Loucy (cell line): ENCODE data around the gene ADCY5.

ENCODE experiments used
- EZH2phosphoT487 ChIP-seq: fragments of 200-600 bp; IDR thresholded peaks from 2 replicates; pipeline ENCODE4 v1.6.1; 2018; ENCODE audit warnings: antibody characterized with exemption, mild to moderate bottlenecking, moderate library complexity, borderline replicate concordance
- TF ChIP-seq, protein P1 (sequence below): fragments of 200-600 bp; sonication (generic); conservative IDR thresholded peaks from 2 replicates; pipeline ENCODE4 v1.5.1; 2014; ENCODE audit warnings: mild to moderate bottlenecking, antibody characterized with exemption, low read length

DNA sequence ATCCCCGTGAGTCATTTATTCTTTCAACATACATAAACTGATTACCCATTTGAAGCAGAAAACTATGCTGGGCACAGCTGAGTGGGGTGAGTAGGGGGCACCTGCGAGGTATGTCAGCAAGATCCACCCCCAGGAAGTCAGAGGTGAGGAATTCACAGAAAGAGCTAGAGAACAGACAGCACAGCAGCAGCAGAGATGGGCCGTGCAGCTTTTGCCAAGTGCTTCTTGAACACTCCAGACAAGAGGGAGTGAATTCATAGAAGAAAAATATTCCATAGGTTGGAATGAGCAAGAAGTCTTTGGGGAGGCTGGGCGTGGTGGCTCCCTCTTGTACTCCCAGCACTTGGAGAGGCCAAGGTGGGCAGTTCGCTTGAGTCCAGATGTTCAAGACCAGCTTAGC is 9.4 kb upstream of the ADCY5 start:
- TF ChIP-seq, protein P1, sequence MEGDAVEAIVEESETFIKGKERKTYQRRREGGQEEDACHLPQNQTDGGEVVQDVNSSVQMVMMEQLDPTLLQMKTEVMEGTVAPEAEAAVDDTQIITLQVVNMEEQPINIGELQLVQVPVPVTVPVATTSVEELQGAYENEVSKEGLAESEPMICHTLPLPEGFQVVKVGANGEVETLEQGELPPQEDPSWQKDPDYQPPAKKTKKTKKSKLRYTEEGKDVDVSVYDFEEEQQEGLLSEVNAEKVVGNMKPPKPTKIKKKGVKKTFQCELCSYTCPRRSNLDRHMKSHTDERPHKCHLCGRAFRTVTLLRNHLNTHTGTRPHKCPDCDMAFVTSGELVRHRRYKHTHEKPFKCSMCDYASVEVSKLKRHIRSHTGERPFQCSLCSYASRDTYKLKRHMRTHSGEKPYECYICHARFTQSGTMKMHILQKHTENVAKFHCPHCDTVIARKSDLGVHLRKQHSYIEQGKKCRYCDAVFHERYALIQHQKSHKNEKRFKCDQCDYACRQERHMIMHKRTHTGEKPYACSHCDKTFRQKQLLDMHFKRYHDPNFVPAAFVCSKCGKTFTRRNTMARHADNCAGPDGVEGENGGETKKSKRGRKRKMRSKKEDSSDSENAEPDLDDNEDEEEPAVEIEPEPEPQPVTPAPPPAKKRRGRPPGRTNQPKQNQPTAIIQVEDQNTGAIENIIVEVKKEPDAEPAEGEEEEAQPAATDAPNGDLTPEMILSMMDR = no peak
- TF ChIP-seq EZH2phosphoT487 = no peak
